Measurements from ENCODE around the gene OPN1MW2.
A peak's percentile ranks its signal among the peaks of the same experiment; 100 is the strongest.
"Not testable (repeated sequence)": the region's sequence is repeated elsewhere in the genome, so short reads cannot be mapped to it uniquely, and the experiment has no call there.

OPN1MW2 gene

DNA sequence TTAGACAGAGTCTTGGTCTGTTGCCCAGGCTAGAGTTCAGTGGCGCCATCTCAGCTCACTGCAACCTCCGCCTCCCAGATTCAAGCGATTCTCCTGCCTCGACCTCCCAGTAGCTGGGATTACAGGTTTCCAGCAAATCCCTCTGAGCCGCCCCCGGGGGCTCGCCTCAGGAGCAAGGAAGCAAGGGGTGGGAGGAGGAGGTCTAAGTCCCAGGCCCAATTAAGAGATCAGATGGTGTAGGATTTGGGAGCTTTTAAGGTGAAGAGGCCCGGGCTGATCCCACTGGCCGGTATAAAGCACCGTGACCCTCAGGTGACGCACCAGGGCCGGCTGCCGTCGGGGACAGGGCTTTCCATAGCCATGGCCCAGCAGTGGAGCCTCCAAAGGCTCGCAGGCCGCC is at the start of gene OPN1MW2:
Gene OPN1MW2 (plus strand): TSS at position 301 of the 400 bp plus-strand sequence. CDS start 60 bp downstream, at position 361.
- DNase-seq: not testable (repeated sequence)

DNA sequence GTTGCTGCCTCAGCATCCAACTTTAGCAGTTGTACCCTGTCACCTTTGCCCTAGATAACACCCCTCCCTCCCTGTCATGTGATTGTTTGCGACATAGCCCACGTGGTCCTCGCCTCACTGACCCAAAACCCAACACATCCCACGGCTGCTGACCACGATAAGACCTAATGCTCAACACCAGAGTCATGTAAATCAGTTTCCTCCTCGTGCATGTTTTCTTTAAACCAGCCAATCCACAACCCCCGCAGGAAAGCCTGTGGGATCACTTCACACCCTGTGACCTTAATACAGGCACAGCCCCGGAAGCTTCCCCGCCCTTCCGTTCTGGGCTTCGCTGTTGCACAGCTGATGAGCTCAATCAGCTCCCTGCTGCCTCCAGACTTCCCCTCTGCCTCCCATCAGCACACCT is 47.0 kb upstream of the OPN1MW2 start:
- not testable (repeated sequence) for DNase-seq

DNA sequence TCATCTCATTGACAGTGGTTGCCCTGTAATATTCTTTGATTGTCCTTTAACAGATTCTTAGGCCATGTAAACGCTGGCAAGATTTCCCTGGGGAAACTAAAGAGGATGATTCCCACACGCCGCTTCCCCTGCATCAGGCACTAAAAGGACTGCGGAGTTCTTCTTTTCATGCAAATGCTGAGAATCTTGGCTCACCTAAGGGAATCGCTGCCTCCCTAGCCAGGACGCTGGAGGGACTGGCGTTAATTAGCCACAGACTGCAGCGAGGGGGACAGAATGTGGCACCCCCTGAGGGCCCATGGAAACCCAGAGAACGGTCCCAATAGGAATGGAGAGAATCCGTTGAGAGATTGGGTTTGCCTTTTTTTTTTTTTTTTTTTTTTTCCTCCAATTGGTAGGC is 45.2 kb upstream of the OPN1MW2 start:
- not testable (repeated sequence) for DNase-seq

DNA sequence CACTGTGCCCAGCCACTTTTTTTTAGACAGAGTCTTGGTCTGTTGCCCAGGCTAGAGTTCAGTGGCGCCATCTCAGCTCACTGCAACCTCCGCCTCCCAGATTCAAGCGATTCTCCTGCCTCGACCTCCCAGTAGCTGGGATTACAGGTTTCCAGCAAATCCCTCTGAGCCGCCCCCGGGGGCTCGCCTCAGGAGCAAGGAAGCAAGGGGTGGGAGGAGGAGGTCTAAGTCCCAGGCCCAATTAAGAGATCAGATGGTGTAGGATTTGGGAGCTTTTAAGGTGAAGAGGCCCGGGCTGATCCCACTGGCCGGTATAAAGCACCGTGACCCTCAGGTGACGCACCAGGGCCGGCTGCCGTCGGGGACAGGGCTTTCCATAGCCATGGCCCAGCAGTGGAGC is 37.3 kb upstream of the OPN1MW2 start, which contains the start of gene OPN1MW:
Gene OPN1MW (plus strand): TSS at position 301 of the 400 bp plus-strand sequence. CDS start 82 bp downstream, at position 383.
- DNase-seq: not testable (repeated sequence)

DNA sequence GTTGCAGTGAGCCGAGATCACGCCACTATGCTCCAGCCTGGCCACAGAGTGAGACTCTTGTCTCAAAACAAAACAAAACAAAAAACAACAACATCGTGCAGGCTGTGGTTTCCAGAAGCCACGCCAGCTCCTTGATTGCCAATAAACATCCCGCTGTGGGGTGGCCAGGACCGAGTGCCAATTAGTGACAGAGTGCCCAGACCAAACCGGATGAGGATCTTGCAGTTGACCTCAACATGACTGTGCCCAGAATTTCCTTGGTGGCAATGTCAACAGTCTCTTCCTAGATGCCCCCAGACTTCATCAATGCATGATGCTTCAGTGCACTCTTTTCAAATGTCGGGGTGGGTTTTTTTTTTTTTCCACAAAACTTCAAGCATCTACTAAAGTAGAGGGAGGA is 35.8 kb upstream of the OPN1MW2 start:
- DNase-seq: not testable (repeated sequence)

DNA sequence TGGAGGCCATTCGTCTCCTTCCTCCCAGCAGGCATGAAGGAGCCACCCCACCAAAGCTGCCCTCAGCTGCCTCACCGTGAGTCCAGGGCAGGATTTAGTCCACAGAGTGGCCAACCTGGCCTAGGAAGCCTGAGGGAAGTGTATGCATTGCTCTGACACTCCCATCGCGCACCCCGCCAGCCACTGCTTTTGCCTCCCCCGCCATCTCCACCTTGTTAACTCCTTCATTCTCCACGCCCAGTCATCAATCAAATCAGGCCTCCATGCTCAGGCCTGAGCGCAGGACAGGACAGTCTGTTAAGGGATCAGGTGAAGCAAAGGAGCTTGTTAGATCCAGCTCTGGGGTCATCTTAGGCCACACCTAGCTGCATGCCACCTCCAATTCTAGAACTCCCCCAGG is 26.7 kb upstream of the OPN1MW2 start:
- DNase-seq: not testable (repeated sequence)

DNA sequence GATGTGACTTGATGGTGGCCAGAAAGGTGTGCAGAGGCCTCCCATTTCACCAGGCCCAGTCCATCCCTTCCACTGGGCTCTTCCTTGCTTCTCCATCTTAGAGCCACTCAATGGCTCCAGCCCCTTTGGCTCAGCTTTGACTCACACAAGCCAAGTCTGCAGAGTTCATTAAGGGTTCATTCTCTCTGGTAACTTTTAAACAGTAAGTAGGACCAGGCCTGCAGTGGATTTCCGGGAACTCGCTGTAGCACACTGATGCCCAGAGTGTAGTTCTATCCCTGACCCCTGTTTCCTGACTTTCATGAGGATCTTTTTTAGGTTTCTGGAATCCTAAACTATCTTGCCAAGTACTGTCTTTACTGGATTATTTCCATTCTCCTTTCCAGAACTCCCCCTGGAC is 25.2 kb upstream of the OPN1MW2 start:
- DNase-seq: not testable (repeated sequence)

DNA sequence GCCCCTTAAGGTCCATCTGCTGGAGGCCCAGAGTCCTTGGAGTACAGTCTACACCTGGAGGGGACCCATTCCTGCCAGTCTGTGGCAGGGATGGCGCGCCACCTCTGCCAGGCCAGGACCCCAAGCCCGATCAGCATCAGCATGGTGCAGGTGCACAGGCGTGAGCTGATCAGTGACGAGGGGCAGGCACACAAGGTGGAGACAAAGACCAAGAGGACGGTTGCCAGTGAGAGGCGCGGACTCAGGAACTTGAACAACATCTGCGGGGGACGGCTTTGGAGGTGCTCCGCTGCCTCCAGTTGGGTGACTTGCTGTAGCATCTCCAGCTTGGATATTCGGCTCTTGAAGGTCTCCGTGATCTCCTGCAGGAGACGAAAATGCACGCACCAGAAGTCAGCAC is 23.1 kb upstream of the OPN1MW2 start:
- not testable (repeated sequence) for DNase-seq

DNA sequence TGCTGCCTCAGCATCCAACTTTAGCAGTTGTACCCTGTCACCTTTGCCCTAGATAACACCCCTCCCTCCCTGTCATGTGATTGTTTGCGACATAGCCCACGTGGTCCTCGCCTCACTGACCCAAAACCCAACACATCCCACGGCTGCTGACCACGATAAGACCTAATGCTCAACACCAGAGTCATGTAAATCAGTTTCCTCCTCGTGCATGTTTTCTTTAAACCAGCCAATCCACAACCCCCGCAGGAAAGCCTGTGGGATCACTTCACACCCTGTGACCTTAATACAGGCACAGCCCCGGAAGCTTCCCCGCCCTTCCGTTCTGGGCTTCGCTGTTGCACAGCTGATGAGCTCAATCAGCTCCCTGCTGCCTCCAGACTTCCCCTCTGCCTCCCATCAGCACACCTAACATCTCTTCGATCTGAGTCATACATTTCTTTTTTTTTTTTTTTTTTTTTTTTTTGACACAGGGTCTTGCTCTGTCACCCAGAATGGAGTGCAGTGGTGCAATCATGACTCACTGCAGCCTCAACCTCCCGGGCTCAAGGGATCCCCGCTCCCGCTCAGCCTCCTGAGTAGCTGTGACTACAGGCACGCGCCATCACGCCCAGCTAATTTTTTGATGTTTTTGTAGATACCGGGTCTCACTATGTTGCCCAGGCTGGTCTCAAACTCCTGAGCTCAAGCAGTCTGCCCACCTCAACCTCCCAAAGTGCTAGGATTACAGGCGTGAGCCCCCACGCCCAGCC is 9.7 kb upstream of the OPN1MW2 start:
- DNase-seq: not testable (repeated sequence)

DNA sequence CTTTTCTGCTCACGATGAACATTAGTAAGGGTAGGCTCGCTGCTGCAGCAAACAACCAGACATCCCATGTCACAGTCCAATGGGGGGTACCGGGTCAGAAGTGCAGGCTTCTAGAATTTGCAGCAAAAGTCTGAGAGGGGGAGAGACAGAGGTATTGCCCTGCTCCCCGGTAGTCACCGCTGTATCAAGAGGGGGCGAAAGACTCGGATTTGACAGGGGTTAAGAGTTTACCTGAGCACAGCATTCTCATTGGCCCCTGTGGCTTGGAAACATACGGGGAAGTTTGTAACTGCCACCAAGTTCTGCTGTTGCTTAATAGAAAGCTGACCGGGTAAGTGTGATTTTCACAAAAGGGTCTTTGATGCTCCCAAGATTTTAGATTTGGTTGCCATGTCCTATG is 8.5 kb upstream of the OPN1MW2 start:
- DNase-seq: not testable (repeated sequence)

DNA sequence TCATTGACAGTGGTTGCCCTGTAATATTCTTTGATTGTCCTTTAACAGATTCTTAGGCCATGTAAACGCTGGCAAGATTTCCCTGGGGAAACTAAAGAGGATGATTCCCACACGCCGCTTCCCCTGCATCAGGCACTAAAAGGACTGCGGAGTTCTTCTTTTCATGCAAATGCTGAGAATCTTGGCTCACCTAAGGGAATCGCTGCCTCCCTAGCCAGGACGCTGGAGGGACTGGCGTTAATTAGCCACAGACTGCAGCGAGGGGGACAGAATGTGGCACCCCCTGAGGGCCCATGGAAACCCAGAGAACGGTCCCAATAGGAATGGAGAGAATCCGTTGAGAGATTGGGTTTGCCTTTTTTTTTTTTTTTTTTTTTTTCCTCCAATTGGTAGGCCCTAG is 8.1 kb upstream of the OPN1MW2 start:
- DNase-seq: not testable (repeated sequence)

DNA sequence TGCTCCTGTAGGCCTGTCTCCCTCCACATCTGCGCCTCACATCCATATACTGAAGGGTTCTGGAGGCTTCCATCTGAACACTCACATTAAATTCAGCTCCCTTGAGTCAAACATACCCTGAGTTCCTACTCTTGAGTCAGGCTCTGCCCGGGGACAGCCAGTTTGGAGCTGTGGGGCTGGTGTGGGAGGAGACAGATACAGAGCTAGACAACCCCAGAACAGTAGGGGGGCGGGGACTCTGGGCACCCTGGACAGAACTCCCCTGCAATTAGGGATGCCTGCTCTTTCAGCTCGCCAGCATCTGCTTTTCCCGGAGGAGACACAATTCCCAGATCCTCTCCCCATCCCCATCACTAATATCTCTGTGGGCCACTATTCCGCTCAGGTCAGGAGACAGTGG is 5.7 kb downstream of the OPN1MW2 start:
- not testable (repeated sequence) for DNase-seq

DNA sequence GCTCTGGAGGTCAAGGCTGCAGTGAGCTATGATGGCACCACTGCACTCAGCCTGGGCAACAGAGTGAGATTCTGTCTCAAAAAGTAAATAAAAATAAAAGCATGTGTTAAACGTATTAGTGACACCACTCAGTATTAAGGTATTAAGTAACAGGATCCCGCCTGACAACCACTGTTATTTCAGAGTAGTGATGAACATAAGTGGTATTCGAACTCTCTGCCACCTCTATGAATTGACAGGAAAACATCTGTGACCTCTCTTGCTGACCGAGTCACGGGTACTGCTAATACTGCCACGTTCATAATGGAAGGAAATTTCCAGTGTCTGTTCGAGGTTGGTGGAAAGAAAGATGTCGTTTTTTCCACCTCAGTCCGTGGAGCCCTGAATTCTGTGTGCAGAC is 7.2 kb downstream of the OPN1MW2 start:
- not testable (repeated sequence) for DNase-seq

DNA sequence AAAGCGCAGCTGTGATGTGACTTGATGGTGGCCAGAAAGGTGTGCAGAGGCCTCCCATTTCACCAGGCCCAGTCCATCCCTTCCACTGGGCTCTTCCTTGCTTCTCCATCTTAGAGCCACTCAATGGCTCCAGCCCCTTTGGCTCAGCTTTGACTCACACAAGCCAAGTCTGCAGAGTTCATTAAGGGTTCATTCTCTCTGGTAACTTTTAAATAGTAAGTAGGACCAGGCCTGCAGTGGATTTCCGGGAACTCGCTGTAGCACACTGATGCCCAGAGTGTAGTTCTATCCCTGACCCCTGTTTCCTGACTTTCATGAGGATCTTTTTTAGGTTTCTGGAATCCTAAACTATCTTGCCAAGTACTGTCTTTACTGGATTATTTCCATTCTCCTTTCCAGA is 11.9 kb downstream of the OPN1MW2 start:
- DNase-seq: not testable (repeated sequence)

DNA sequence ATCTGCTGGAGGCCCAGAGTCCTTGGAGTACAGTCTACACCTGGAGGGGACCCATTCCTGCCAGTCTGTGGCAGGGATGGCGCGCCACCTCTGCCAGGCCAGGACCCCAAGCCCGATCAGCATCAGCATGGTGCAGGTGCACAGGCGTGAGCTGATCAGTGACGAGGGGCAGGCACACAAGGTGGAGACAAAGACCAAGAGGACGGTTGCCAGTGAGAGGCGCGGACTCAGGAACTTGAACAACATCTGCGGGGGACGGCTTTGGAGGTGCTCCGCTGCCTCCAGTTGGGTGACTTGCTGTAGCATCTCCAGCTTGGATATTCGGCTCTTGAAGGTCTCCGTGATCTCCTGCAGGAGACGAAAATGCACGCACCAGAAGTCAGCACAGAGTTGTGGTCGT is 14.1 kb downstream of the OPN1MW2 start:
- DNase-seq: not testable (repeated sequence)

DNA sequence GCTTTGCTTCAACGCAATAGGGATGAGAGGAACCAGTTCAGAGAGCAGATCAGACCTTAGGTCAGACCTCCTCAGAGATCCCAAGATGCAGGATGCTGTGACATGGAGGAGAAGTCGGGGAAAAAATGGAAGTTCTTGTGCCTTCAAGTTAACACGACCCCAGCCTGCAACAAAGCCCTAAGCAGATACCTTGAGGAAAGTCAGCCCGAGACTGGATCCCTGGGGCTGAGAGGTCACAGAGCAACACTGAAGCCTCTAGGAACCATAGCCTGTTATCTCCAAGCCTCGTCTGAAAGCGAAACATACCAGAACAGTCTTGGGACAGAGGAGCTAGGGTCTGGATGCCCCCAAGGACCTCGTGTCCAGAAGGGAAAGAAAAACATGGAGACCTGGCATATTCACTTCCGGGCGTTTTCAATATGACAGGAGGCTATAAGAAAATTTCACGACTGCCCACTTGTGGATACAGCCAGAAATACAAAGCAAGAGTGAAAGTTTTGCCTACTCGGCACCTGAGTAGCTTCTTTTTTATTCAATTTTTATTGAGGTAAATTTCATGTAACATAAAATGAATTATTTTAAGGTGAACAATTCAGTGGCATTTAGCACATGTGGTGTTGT is 19.5 kb downstream of the OPN1MW2 start:
- not testable (repeated sequence) for DNase-seq

DNA sequence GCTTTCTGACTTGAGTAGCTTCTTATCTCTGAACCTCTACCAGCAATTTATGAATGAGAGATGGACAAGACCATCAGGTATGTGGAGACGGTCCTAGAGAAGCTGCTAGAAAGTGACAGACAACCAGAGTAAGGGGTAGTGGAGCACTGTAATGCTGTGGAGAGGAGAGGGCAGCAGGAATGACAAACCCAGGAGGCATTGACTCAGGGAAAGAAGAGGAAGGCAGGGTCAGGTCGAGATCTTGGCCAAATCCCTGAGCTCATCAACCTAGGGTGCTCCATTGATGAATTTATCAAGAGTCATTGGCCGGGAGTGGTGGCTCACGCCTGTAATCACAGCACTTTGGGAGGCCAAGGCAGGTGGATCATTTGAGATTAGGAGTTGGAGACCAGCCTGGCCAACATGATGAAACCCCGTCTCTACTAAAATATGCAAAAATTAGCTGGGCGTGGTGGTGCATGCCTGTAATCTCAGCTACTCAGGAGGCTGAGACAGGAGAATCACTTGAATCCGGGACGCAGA is 20.5 kb downstream of the OPN1MW2 start:
- DNase-seq: peak in 1 of 2 donors; percentile 1

DNA sequence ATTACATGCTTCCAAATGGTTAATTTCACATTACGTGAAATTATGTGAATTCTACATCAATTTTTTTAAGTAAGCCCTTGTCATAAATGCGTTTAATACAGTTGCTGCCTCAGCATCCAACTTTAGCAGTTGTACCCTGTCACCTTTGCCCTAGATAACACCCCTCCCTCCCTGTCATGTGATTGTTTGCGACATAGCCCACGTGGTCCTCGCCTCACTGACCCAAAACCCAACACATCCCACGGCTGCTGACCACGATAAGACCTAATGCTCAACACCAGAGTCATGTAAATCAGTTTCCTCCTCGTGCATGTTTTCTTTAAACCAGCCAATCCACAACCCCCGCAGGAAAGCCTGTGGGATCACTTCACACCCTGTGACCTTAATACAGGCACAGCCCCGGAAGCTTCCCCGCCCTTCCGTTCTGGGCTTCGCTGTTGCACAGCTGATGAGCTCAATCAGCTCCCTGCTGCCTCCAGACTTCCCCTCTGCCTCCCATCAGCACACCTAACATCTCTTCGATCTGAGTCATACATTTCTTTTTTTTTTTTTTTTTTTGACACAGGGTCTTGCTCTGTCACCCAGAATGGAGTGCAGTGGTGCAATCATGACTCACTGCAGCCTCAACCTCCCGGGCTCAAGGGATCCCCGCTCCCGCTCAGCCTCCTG is 28.0 kb downstream of the OPN1MW2 start:
- not testable (repeated sequence) for DNase-seq

DNA sequence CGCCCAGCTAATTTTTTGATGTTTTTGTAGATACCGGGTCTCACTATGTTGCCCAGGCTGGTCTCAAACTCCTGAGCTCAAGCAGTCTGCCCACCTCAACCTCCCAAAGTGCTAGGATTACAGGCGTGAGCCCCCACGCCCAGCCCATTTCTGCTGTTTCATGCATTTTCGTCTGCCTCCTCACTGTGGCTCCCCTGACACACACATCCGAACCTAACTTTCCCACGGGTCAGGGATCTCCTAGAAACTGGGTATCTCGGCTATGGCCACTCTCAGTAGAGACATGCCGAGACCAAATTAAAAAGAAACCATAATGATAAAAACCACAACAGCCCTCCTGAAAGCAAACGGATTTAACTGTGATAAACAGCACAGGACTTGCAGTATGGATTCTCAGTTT is 28.5 kb downstream of the OPN1MW2 start:
- not testable (repeated sequence) for DNase-seq

DNA sequence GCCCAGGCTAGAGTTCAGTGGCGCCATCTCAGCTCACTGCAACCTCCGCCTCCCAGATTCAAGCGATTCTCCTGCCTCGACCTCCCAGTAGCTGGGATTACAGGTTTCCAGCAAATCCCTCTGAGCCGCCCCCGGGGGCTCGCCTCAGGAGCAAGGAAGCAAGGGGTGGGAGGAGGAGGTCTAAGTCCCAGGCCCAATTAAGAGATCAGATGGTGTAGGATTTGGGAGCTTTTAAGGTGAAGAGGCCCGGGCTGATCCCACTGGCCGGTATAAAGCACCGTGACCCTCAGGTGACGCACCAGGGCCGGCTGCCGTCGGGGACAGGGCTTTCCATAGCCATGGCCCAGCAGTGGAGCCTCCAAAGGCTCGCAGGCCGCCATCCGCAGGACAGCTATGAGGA is 37.7 kb downstream of the OPN1MW2 start, which contains the start of gene OPN1MW3:
Gene OPN1MW3 (plus strand): TSS at position 301 of the 400 bp plus-strand sequence. CDS start 38 bp downstream, at position 339.
- not testable (repeated sequence) for DNase-seq

DNA sequence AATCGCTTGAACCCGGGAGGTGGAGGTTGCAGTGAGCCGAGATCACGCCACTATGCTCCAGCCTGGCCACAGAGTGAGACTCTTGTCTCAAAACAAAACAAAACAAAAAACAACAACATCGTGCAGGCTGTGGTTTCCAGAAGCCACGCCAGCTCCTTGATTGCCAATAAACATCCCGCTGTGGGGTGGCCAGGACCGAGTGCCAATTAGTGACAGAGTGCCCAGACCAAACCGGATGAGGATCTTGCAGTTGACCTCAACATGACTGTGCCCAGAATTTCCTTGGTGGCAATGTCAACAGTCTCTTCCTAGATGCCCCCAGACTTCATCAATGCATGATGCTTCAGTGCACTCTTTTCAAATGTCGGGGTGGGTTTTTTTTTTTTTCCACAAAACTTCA is 39.2 kb downstream of the OPN1MW2 start:
- DNase-seq: not testable (repeated sequence)

DNA sequence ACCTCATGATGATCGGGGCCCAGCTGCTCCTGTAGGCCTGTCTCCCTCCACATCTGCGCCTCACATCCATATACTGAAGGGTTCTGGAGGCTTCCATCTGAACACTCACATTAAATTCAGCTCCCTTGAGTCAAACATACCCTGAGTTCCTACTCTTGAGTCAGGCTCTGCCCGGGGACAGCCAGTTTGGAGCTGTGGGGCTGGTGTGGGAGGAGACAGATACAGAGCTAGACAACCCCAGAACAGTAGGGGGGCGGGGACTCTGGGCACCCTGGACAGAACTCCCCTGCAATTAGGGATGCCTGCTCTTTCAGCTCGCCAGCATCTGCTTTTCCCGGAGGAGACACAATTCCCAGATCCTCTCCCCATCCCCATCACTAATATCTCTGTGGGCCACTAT is 43.5 kb downstream of the OPN1MW2 start:
- not testable (repeated sequence) for DNase-seq

DNA sequence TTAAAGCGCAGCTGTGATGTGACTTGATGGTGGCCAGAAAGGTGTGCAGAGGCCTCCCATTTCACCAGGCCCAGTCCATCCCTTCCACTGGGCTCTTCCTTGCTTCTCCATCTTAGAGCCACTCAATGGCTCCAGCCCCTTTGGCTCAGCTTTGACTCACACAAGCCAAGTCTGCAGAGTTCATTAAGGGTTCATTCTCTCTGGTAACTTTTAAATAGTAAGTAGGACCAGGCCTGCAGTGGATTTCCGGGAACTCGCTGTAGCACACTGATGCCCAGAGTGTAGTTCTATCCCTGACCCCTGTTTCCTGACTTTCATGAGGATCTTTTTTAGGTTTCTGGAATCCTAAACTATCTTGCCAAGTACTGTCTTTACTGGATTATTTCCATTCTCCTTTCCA is 49.7 kb downstream of the OPN1MW2 start:
- DNase-seq: not testable (repeated sequence)
